GDM1 (cell line): ENCODE results near the gene NSFL1C.

Experiments
- DNase-seq: peaks from one replicate; lab custom pipeline; 2025; lab: John Stamatoyannopoulos, UW

Gene NSFL1C

GRCh38 chr20:1484438-1485116 lies 17.9 kb upstream of the NSFL1C start:
- no peak for DNase-seq

- DNase-seq: no peak
Measured at GRCh38 chr20:1479831-1480595, 13.4 kb upstream of the NSFL1C start.

DNA sequence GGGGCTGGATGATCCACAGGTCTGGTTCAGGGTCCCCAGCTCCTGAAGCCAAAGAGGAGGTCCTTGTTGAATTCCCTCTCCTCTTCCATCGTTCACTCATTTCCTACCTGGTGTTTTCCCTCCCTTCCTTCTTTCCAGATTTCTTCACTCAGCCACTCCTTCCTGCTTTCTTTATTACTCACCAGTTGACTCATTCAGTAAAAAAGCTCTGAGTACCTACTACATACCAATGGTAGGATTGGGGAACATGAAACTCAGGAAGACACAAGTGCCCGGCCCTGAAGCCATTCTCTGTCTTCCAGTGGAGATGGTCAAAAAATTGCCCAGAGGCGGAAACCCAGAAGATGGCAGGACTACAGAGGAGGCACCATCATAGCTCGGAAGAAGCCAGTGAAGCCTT lies 11.9 kb upstream of the NSFL1C start:
- no peak for DNase-seq

- no peak for DNase-seq
Measured at GRCh38 chr20:1477896-1478490, 11.3 kb upstream of the NSFL1C start.

GRCh38 chr20:1474817-1475603 lies 8.4 kb upstream of the NSFL1C start:
- DNase-seq: no peak

DNA sequence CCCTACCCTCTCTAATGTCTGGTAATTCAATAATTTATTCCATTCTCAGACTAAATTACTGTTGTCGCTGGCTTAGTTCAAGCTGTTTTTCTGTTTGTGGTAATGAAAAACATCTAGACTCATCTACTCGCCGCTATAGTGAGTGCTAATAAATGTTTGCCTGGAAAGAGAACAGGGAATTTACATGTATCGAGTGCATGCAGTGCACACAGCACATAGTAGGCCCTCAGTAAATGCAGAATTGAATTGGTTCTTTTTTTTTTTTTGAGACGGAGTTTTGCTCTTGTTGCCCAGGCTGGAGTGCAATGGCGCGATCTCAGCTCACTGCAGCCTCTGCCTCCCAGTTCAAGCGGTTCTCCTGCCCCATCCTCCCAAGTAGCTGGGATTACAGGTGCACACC lies 7.7 kb upstream of the NSFL1C start:
- no peak for DNase-seq

GRCh38 chr20:1473246-1474220 lies 6.9 kb upstream of the NSFL1C start:
- DNase-seq: no peak

DNA sequence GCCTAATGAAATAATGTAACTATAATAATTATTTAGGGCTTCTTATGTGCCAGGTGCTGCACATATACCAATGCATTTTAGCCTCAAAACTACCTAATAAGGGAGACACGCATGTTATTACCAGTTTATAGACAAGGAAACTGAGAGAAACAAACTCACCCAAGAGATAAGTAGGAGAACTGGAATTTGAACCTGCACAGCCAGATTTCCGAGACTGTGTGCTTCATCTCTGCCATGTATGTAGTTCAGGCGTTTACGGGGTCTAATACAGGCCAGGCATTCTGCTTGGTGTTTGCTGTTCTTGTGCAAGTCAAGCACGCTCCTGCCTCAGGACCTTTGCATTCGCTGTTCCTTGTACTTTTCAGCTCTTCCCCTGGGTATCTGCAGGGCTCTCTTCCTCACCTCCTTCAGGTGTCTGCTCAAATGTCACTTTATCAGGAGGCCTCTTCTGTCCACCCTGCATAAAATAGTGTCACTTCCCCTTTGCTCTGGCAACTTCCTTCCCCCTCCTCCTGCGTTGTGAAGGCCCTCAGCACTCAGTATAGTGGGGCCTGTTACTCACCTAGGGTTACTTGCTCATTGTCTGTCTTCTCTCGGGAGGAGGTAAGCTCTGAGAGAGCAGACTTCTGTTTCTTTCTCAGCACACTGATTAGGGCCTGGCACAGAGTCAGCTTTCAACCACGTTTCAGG lies 6.1 kb upstream of the NSFL1C start:
- peak; percentile 52 for DNase-seq

GRCh38 chr20:1471242-1471641 lies 4.6 kb upstream of the NSFL1C start:
- DNase-seq: no peak

DNA sequence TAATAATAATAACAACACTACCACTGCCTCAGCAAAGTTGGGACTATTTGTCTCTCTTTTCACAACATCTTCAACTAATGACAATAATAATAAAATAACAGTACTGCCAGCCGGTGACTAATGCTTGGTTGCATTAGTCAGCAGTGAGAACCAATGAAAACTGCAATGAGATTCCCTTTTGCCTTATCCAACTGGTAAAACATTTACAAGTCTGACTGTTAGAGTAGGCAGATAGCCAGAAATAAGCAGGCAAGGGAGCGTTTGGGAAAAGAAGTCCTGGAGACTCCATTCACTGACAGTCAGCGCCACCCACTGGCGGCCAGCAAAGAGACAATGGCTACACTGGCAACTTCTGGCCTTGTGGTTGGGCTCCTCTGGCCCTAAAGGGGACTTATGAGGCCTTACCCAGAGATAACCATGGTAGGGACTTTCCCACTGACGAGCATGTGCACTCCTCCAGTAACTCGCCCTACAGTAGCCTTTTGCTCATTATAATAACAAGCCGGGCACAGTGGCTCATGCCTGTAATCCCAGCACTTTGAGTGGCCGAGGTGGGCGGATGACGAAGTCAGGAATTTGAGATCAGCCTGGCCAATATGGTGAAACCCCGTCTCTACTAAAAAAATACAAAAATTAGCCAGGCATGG lies 3.4 kb upstream of the NSFL1C start:
- peak; percentile 24 for DNase-seq

DNA sequence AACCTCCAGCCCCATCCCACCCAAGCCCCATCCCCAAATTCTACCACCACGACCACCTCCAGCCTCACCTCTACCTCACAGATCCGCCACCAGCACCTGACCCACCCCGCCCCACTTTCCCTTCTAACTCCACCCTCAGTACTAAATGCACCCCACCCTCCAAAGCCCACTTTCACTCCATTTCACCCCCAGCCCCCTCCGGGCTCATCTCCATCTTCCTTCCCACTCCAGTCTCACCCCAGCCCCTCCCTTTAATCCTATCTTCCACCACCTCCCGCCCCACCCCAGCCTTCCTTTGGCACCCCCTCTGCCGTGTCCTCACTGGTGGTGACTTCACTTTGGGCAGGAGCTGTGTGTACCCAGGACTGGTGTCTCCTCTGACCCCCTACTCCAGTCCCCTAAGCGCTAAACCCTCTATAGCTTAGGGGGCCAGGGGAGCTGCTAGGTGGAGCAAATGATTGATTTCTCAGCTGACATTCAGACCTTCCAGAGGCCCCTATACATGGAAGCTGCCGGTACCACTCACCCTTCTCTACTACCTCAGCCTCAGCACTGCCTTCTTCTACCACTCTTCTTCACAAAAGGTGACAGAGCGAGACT lies 2.8 kb upstream of the NSFL1C start:
- no peak for DNase-seq

- DNase-seq: no peak
Measured at GRCh38 chr20:1468117-1468624, 1.5 kb upstream of the NSFL1C start.

- peak; percentile 97 for DNase-seq
Measured at GRCh38 chr20:1467355-1468116, 887 bp upstream of the NSFL1C start.

GRCh38 chr20:1467082-1467354 lies 369 bp upstream of the NSFL1C start:
- no peak for DNase-seq

- no peak for DNase-seq
Measured at GRCh38 chr20:1465470-1466210, 1.0 kb downstream of the NSFL1C start.

GRCh38 chr20:1463971-1464570 lies 2.6 kb downstream of the NSFL1C start:
- DNase-seq: no peak

- no peak for DNase-seq
Measured at GRCh38 chr20:1462834-1463233, 3.8 kb downstream of the NSFL1C start.

- DNase-seq: no peak
Measured at GRCh38 chr20:1462001-1462400, 4.6 kb downstream of the NSFL1C start.
